ENCODE measurements around the gene BABAM1.

DNA sequence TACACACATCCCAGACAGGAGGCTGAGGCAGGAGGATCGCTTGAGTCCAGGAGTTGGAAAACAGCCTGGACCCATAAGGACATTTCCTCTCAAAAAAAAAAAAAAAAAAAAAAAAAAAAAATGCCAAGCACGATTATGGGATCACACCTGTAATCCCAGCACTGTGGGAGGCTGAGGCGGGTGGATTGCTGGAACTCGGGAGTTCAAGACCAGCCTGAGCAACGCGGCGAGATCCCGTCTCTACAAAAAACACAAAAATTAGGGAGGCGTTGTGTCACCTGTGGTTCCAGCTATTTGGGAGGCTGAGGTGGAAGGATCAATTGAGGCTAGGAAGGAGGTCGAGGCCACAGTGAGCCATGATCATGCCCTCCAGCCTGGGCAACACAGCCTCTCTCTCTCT, 42.2 kb upstream of the BABAM1 start:
- TF ChIP-seq, protein P1, sequence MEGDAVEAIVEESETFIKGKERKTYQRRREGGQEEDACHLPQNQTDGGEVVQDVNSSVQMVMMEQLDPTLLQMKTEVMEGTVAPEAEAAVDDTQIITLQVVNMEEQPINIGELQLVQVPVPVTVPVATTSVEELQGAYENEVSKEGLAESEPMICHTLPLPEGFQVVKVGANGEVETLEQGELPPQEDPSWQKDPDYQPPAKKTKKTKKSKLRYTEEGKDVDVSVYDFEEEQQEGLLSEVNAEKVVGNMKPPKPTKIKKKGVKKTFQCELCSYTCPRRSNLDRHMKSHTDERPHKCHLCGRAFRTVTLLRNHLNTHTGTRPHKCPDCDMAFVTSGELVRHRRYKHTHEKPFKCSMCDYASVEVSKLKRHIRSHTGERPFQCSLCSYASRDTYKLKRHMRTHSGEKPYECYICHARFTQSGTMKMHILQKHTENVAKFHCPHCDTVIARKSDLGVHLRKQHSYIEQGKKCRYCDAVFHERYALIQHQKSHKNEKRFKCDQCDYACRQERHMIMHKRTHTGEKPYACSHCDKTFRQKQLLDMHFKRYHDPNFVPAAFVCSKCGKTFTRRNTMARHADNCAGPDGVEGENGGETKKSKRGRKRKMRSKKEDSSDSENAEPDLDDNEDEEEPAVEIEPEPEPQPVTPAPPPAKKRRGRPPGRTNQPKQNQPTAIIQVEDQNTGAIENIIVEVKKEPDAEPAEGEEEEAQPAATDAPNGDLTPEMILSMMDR (conservative IDR thresholded peaks at IDR 0.05): no peak
- no peak for TF ChIP-seq ZFX (IDR thresholded peaks at IDR 0.05)

All from C4-2B (cell line).